Measurements from ENCODE around the gene PAEP. TPM values are rescaled to one million over a fixed set of nuclear protein-coding genes. Genes with fewer than 3 reads are reported as not detected.

Gene PAEP
- total and polyA plus RNA-seq, 12 donors: not detected

DNA sequence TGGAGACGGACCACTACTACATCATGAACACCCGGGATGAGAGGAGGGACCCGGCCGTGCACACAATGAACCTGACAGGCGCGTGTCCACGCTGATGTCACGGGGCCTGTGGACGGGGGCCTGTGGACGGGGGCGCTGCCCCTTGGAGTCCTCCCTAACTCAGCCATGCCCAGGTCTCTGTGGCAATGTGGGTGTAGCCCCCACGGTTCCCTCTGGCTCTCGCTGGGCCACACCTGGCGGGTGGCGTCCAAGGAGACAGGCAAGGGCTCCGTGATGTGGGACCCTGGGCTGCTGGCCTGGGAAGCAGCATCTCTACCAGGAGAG lies 22.1 kb downstream of the PAEP start:
- ATAC-seq (no peak), DNase-seq (no peak)
- Histone ChIP-seq H3K4me1 (no peaks in the 10 kb centered on the region), H3K9me3 (no peaks in the 10 kb centered on the region), H3K27ac (no peak overlapping the region), H3K27me3 (peaks cover 0 to 11% (median 7%) of the 10 kb centered on the region in 7 donors), H3K36me3 (no peaks in the 10 kb centered on the region), H3K4me3 (no peak overlapping the region)
- WGBS, 2 donors: 92 to 93% methylated on average over 16 of the region's 16 CpGs
- TF ChIP-seq, protein P1, sequence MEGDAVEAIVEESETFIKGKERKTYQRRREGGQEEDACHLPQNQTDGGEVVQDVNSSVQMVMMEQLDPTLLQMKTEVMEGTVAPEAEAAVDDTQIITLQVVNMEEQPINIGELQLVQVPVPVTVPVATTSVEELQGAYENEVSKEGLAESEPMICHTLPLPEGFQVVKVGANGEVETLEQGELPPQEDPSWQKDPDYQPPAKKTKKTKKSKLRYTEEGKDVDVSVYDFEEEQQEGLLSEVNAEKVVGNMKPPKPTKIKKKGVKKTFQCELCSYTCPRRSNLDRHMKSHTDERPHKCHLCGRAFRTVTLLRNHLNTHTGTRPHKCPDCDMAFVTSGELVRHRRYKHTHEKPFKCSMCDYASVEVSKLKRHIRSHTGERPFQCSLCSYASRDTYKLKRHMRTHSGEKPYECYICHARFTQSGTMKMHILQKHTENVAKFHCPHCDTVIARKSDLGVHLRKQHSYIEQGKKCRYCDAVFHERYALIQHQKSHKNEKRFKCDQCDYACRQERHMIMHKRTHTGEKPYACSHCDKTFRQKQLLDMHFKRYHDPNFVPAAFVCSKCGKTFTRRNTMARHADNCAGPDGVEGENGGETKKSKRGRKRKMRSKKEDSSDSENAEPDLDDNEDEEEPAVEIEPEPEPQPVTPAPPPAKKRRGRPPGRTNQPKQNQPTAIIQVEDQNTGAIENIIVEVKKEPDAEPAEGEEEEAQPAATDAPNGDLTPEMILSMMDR (IDR thresholded peaks at IDR 0.05): no peak
- intact Hi-C loops (cut with DNase I): no loop called here

DNA sequence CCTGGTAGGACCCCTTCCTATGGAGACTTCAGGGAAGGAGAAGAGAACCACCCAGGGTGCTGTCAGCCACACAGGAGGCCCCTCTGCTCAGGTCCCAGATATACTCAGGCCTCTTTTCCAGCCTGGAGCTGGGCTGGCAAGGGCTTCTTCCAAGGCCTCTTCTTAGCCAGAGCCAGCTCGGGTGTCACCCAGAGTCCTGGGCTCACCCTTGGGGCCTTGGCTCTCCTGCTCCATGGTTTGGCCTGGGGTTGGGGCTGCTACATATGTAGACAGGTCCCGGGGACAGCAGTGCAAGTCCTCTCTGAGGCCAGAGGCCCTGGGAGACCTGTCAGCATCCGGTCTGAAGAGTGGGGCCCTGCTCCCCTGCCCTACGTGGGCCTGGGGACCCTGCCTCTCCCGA lies 22.8 kb downstream of the PAEP start:
- ATAC-seq (no peak), DNase-seq (no peak)
- H3K4me1 ChIP-seq: no peaks in the 10 kb centered on the region
- H3K9me3 ChIP-seq: no peaks in the 10 kb centered on the region
- H3K27ac ChIP-seq: no peak overlapping the region
- H3K27me3 ChIP-seq: peaks cover 0 to 11% (median 7%) of the 10 kb centered on the region in 7 donors
- no peak overlapping the region for H3K4me3 ChIP-seq
- no peaks in the 10 kb centered on the region for H3K36me3 ChIP-seq
- 41 to 45% methylated on average over 5 of the region's 5 CpGs for WGBS, 2 donors
- TF ChIP-seq, protein P1 (IDR thresholded peaks at IDR 0.05): no peak
- intact Hi-C loops (cut with DNase I): no loop called here

DNA sequence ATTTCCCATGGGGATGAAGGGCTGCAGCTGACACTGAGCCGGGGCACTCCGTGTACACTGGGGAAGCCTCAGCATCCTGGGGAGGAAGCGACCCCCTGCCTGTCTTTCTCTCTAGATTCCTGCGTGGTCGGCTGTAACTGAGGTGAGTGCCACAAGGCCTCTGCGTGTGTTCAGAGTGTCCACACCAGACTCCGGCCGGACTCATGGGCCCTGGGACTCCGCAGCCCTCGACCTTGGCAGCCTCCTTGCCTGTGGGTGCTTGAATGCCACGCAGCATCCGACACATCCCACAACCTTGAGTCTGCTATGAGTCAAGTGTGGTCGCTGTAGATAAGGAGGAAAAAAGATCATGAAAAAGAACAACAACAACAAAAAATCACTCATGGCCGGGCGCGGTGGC lies 23.4 kb downstream of the PAEP start:
- H3K9me3 ChIP-seq: no peaks in the 10 kb centered on the region
- intact Hi-C loops (cut with DNase I): no loop called here
- peaks cover 0 to 16% (median 4%) of the 10 kb centered on the region in 7 donors for H3K27me3 ChIP-seq
- ATAC-seq (peak in 1 of 8 donors; percentile 48), DNase-seq (no peak)
- TF ChIP-seq, protein P1 (IDR thresholded peaks at IDR 0.05): no peak
- no peak overlapping the region for H3K4me3 ChIP-seq
- WGBS, 2 donors: 54 to 57% methylated on average over 16 of the region's 16 CpGs
- no peak overlapping the region for H3K27ac ChIP-seq
- H3K4me1 ChIP-seq: no peaks in the 10 kb centered on the region
- H3K36me3 ChIP-seq: no peaks in the 10 kb centered on the region

DNA sequence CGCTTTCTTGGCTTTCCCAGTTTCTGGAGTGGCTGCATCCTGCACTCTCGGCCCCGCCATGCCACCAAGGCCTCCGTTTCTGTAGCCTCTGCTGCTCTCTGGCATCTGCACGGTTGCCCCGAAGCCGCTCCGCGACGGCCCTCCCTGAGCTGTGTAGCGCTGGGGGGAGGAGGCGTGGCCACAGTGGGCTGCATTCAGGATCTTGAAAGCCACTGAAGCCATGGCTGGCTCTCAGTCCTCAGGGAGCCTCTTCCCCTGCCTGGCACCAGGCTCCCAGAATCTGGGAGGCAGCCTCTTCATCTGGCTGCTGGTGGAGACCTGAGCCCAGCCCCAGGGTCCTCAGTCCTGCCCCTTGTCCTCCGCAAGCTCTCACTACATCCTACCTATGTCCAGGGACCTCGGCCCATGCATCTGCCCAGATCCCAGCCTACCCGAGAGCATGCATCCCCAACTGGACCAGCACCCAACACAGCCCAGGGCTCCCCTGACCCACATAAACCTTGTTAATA lies 25.1 kb downstream of the PAEP start:
- ATAC-seq (no peak), DNase-seq (no peak)
- H3K27me3 ChIP-seq: peaks cover 0 to 22% (median 4%) of the 10 kb centered on the region in 7 donors
- WGBS, 2 donors: 72 to 75% methylated on average over 15 of the region's 15 CpGs
- intact Hi-C loops (cut with DNase I): no loop called here
- H3K27ac ChIP-seq: no peak overlapping the region
- H3K4me3 ChIP-seq: no peak overlapping the region
- no peaks in the 10 kb centered on the region for H3K9me3 ChIP-seq
- H3K4me1 ChIP-seq: no peaks in the 10 kb centered on the region
- TF ChIP-seq, protein P1 (IDR thresholded peaks at IDR 0.05): no peak
- H3K36me3 ChIP-seq: no peaks in the 10 kb centered on the region
